ENCODE measurements around the gene GABRR1. TPM values are rescaled to one million over a fixed set of nuclear protein-coding genes. Genes with fewer than 3 reads are reported as not detected.

The GABRR1 gene
- total and polyA plus RNA-seq, 2 of the 13 experiments (the other 11 are each of a cell fraction or from before 2014, with no cell fraction given): not detected

- no peak for TF ChIP-seq ADNP (CRISPR knock-in tag; IDR thresholded peaks at IDR 0.05)
- no peak for TF ChIP-seq SMAD9 (CRISPR knock-in tag; IDR thresholded peaks at IDR 0.05)
- TF ChIP-seq SETDB1 (CRISPR knock-in tag; IDR thresholded peaks at IDR 0.05; ENCODE audit: borderline replicate concordance): no peak
- TF ChIP-seq TSC22D2 (CRISPR knock-in tag; IDR thresholded peaks at IDR 0.05; ENCODE audit: borderline replicate concordance): no peak
- TF ChIP-seq ZNF629 (CRISPR knock-in tag; conservative IDR thresholded peaks at IDR 0.05): no peak
- TF ChIP-seq FOXP4 (CRISPR knock-in tag; IDR thresholded peaks at IDR 0.05): peak; percentile 64
- TF ChIP-seq TAF15 (IDR thresholded peaks at IDR 0.05; ENCODE audit: low read depth, low read length, poor library complexity, severe bottlenecking): no peak
- 0 out of 2 replicates have a peak, but pooled peaks have one; percentile 40 for TF ChIP-seq HMGXB3 (CRISPR knock-in tag; IDR thresholded peaks at IDR 0.05; ENCODE audit: borderline replicate concordance)
- no peak for TF ChIP-seq HDAC6 (IDR thresholded peaks at IDR 0.05; ENCODE audit: low read depth, low read length)
- no peak for TF ChIP-seq ZFP41 (CRISPR knock-in tag; IDR thresholded peaks at IDR 0.05; ENCODE audit: borderline replicate concordance)
- TF ChIP-seq PLRG1 (conservative IDR thresholded peaks at IDR 0.05): no peak
- TF ChIP-seq KAT8 (CRISPR knock-in tag; IDR thresholded peaks at IDR 0.05): 0 out of 2 replicates have a peak, but pooled peaks have one; percentile 51
- 0 out of 2 replicates have a peak, but pooled peaks have one; percentile 20 for TF ChIP-seq SP4 (CRISPR knock-in tag; IDR thresholded peaks at IDR 0.05)
- TF ChIP-seq HNF4A (CRISPR knock-in tag; IDR thresholded peaks at IDR 0.05): peak; percentile 58
- TF ChIP-seq ZNF18 (CRISPR knock-in tag; IDR thresholded peaks at IDR 0.05; ENCODE audit: insufficient replicate concordance): no peak
- TF ChIP-seq ZNF678 (CRISPR knock-in tag; IDR thresholded peaks at IDR 0.05): no peak
- no peak for TF ChIP-seq ZNF75D (CRISPR knock-in tag; IDR thresholded peaks at IDR 0.05; ENCODE audit: borderline replicate concordance)
- peak; percentile 54 for TF ChIP-seq HDAC1 (CRISPR knock-in tag; IDR thresholded peaks at IDR 0.05)
- peak; percentile 51; the same call in 1 of the 2 replicates for TF ChIP-seq MYPOP (CRISPR knock-in tag; IDR thresholded peaks at IDR 0.05)
Observed at GRCh38 chr6:89140347-89141156, 76.6 kb downstream of the GABRR1 start (continued).
